ENCODE measurements around the gene PSD4. TPM values are rescaled to one million over a fixed set of nuclear protein-coding genes. Genes with fewer than 3 reads are reported as not detected.

The PSD4 gene
- total RNA-seq, 1 experiment from 2014 or later: 1.7 TPM

GRCh38 chr2:113157118-113157896 is 16.5 kb upstream of the PSD4 start:
- no peaks in the 10 kb centered on the region for H3K9me3 ChIP-seq (replicated peaks)
- no peak for DNase-seq (ENCODE audit: low read depth in 1 of 2, low spot score in 2 of 2)
- no peaks in the 10 kb centered on the region for H3K36me3 ChIP-seq
- H3K4me3 ChIP-seq: no peak overlapping the region
- H3K4me1 ChIP-seq (replicated peaks): peaks cover 20% of the 10 kb centered on the region
- H3K27ac ChIP-seq: no peak overlapping the region
- peaks cover 22% of the 10 kb centered on the region for H3K27me3 ChIP-seq (replicated peaks)

GRCh38 chr2:113157897-113158753 is 15.6 kb upstream of the PSD4 start:
- Histone ChIP-seq H3K27ac (no peak overlapping the region), H3K36me3 (no peaks in the 10 kb centered on the region), H3K9me3 (replicated peaks) (no peaks in the 10 kb centered on the region), H3K27me3 (replicated peaks) (peaks cover 22% of the 10 kb centered on the region), H3K4me1 (replicated peaks) (peaks cover 20% of the 10 kb centered on the region), H3K4me3 (no peak overlapping the region)
- DNase-seq (ENCODE audit: low read depth in 1 of 2, low spot score in 2 of 2): no peak

- Histone ChIP-seq H3K36me3 (no peaks in the 10 kb centered on the region), H3K27me3 (replicated peaks) (peaks cover 22% of the 10 kb centered on the region), H3K4me1 (replicated peaks) (peaks cover 20% of the 10 kb centered on the region), H3K9me3 (replicated peaks) (no peaks in the 10 kb centered on the region), H3K27ac (no peak overlapping the region), H3K4me3 (no peak overlapping the region)
- DNase-seq (ENCODE audit: low read depth in 1 of 2, low spot score in 2 of 2): no peak
These were observed 14.8 kb upstream of the PSD4 start for GRCh38 chr2:113158884-113159553.

- Histone ChIP-seq H3K36me3 (no peaks in the 10 kb centered on the region), H3K4me3 (no peak overlapping the region), H3K4me1 (replicated peaks) (peaks cover 20% of the 10 kb centered on the region), H3K9me3 (replicated peaks) (no peaks in the 10 kb centered on the region), H3K27ac (no peak overlapping the region), H3K27me3 (replicated peaks) (peaks cover 22% of the 10 kb centered on the region)
- no peak for DNase-seq (ENCODE audit: low read depth in 1 of 2, low spot score in 2 of 2)
These were observed 13.5 kb upstream of the PSD4 start for GRCh38 chr2:113160248-113160647.

- peak in 1 of 2 experiments; percentile 22 for DNase-seq (ENCODE audit: low read depth in 1 of 2, low spot score in 2 of 2)
- Histone ChIP-seq H3K4me1 (replicated peaks) (peaks cover 20% of the 10 kb centered on the region), H3K27ac (no peak overlapping the region), H3K4me3 (no peak overlapping the region), H3K36me3 (no peaks in the 10 kb centered on the region), H3K27me3 (replicated peaks) (peaks cover 15% of the 10 kb centered on the region), H3K9me3 (replicated peaks) (no peaks in the 10 kb centered on the region)
These were observed 12.8 kb upstream of the PSD4 start for GRCh38 chr2:113160962-113161361.

GRCh38 chr2:113162173-113162572 is 11.6 kb upstream of the PSD4 start:
- Histone ChIP-seq H3K36me3 (no peaks in the 10 kb centered on the region), H3K9me3 (replicated peaks) (no peaks in the 10 kb centered on the region), H3K27me3 (replicated peaks) (peaks cover 8% of the 10 kb centered on the region; the same call in 1 of the 2 replicates), H3K27ac (no peak overlapping the region), H3K4me3 (no peak overlapping the region), H3K4me1 (replicated peaks) (peaks cover 20% of the 10 kb centered on the region)
- peak in 1 of 2 experiments; percentile 14 for DNase-seq (ENCODE audit: low read depth in 1 of 2, low spot score in 2 of 2)

- Histone ChIP-seq H3K36me3 (no peaks in the 10 kb centered on the region), H3K27me3 (replicated peaks) (peaks cover 4% of the 10 kb centered on the region; the same call in 1 of the 2 replicates), H3K4me1 (replicated peaks) (peaks cover 15% of the 10 kb centered on the region), H3K4me3 (no peak overlapping the region), H3K9me3 (replicated peaks) (no peaks in the 10 kb centered on the region), H3K27ac (no peak overlapping the region)
- DNase-seq (ENCODE audit: low read depth in 1 of 2, low spot score in 2 of 2): no peak
These were observed 10.9 kb upstream of the PSD4 start for GRCh38 chr2:113162869-113163268.

GRCh38 chr2:113164215-113164929 is 9.4 kb upstream of the PSD4 start:
- Histone ChIP-seq H3K36me3 (no peaks in the 10 kb centered on the region), H3K4me1 (replicated peaks) (peaks cover under 1% of the 10 kb centered on the region; the same call in 1 of the 2 replicates), H3K4me3 (no peak overlapping the region), H3K9me3 (replicated peaks) (no peaks in the 10 kb centered on the region), H3K27me3 (replicated peaks) (0 out of 2 replicates have a peak, but pooled peaks cover 3% of the 10 kb centered on the region), H3K27ac (no peak overlapping the region)
- DNase-seq (ENCODE audit: low read depth in 1 of 2, low spot score in 2 of 2): no peak

GRCh38 chr2:113164930-113165585 is 8.7 kb upstream of the PSD4 start:
- no peak for DNase-seq (ENCODE audit: low read depth in 1 of 2, low spot score in 2 of 2)
- Histone ChIP-seq H3K27me3 (replicated peaks) (0 out of 2 replicates have a peak, but pooled peaks cover 3% of the 10 kb centered on the region), H3K9me3 (replicated peaks) (no peaks in the 10 kb centered on the region), H3K27ac (no peak overlapping the region), H3K4me3 (no peak overlapping the region), H3K36me3 (no peaks in the 10 kb centered on the region), H3K4me1 (replicated peaks) (no peaks in the 10 kb centered on the region)

- Histone ChIP-seq H3K9me3 (replicated peaks) (no peaks in the 10 kb centered on the region), H3K27me3 (replicated peaks) (0 out of 2 replicates have a peak, but pooled peaks cover 3% of the 10 kb centered on the region), H3K4me1 (replicated peaks) (no peaks in the 10 kb centered on the region), H3K27ac (no peak overlapping the region), H3K4me3 (no peak overlapping the region), H3K36me3 (no peaks in the 10 kb centered on the region)
- no peak for DNase-seq (ENCODE audit: low read depth in 1 of 2, low spot score in 2 of 2)
These were observed 7.6 kb upstream of the PSD4 start for GRCh38 chr2:113166187-113166645.

GRCh38 chr2:113167115-113167932 is 6.4 kb upstream of the PSD4 start:
- 0 out of 2 replicates have a peak, but pooled peaks cover 3% of the 10 kb centered on the region for H3K27me3 ChIP-seq (replicated peaks)

GRCh38 chr2:113167962-113168340 is 5.8 kb upstream of the PSD4 start:
- H3K4me1 ChIP-seq (replicated peaks): no peaks in the 10 kb centered on the region
- no peaks in the 10 kb centered on the region for H3K36me3 ChIP-seq
- H3K4me3 ChIP-seq: no peak overlapping the region
- 0 out of 2 replicates have a peak, but pooled peaks cover 3% of the 10 kb centered on the region for H3K27me3 ChIP-seq (replicated peaks)
- H3K27ac ChIP-seq: no peak overlapping the region
- no peaks in the 10 kb centered on the region for H3K9me3 ChIP-seq (replicated peaks)
- no peak for DNase-seq (ENCODE audit: low read depth in 1 of 2, low spot score in 2 of 2)

More at GRCh38 chr2:113167115-113167932, 6.4 kb upstream of the PSD4 start:
- no peaks in the 10 kb centered on the region for H3K36me3 ChIP-seq
- no peaks in the 10 kb centered on the region for H3K9me3 ChIP-seq (replicated peaks)
- no peak overlapping the region for H3K27ac ChIP-seq
- no peak overlapping the region for H3K4me3 ChIP-seq
- no peak for DNase-seq (ENCODE audit: low read depth in 1 of 2, low spot score in 2 of 2)
- H3K4me1 ChIP-seq (replicated peaks): no peaks in the 10 kb centered on the region

Measured in SJSA1 (cell line).